SK-N-SH (cell line): Measurements from ENCODE around the gene MARCHF3. TPM values are rescaled to one million over a fixed set of nuclear protein-coding genes. Genes with fewer than 3 reads are reported as not detected.

Experiments
- CTCF ChIA-PET: fragments of 300-600, 350-600 bp; formaldehyde crosslinking; extraction: SDS; loops from one replicate; lab custom pipeline; 2021; lab: Yijun Ruan, JAX
- POLR2A ChIA-PET: fragments of 350-600 bp; sonication (Branson Sonifier 250); formaldehyde crosslinking; extraction: SDS; loops from one replicate; lab custom pipeline; 2020; ENCODE audit warnings: antibody characterized with exemption, inconsistent platforms; lab: Yijun Ruan, JAX
- DNase-seq: peaks from one replicate; pipeline ENCODE4 v3.0.0; 2012
- H2AFZ ChIP-seq: fragments of 200-600 bp; sonication (generic); 2 replicates; pipeline ENCODE4 v1.8.1; 2016; ENCODE audit warnings: antibody characterized with exemption, mild to moderate bottlenecking, low read depth
- H3F3A ChIP-seq: fragments of 200-600 bp; sonication (generic); replicated peaks from 2 replicates; pipeline ENCODE3; 2016; ENCODE audit warnings: antibody characterized with exemption, mild to moderate bottlenecking; ENCODE audit not compliant: insufficient read depth
- H3K27ac ChIP-seq, 2 experiments: fragments of 200-500 bp in 1 of 2; fragments of 200-600 bp in 1 of 2; sonication (Bioruptor generic) in 1 of 2; sonication (generic), shearing (Covaris generic) in 1 of 2; 2 replicates each; pipeline versions ENCODE4 v1.5.1 to v1.6.1; 2014 to 2016; ENCODE audit warnings: low read depth in 2 of 2, inconsistent platforms in 1 of 2, low read length in 1 of 2, mild to moderate bottlenecking in 1 of 2, mixed read lengths in 1 of 2
- H3K27me3 ChIP-seq: fragments of 200-600 bp; sonication (generic), shearing (Covaris generic); 2 replicates; pipeline ENCODE4 v1.6.1; 2016; ENCODE audit warnings: mixed run types; ENCODE audit not compliant: insufficient read depth
- H3K36me3 ChIP-seq, 2 experiments: fragments of 200-500 bp in 1 of 2; fragments of 200-600 bp in 1 of 2; sonication (Bioruptor generic) in 1 of 2; sonication (generic) in 1 of 2; replicated peaks in 1 of 2; 2 replicates each; pipeline versions ENCODE3 to v1.5.1; 2014 to 2016; ENCODE audit warnings: low read length in 1 of 2, mild to moderate bottlenecking in 1 of 2; ENCODE audit not compliant: insufficient read depth in 2 of 2, control insufficient read depth in 1 of 2
- H3K4me1 ChIP-seq, 2 experiments: fragments of 200-500 bp in 1 of 2; fragments of 200-600 bp in 1 of 2; sonication (Bioruptor generic) in 1 of 2; sonication (generic), shearing (Covaris generic) in 1 of 2; 2 replicates each; pipeline versions ENCODE4 v1.5.1 to v1.6.1; 2014 to 2016; ENCODE audit warnings: low read depth in 1 of 2, low read length in 1 of 2, mixed run types in 1 of 2; ENCODE audit not compliant: insufficient read depth in 2 of 2, control insufficient read depth in 1 of 2
- H3K4me2 ChIP-seq: fragments of 200-600 bp; sonication (generic), shearing (Covaris generic); 2 replicates; pipeline ENCODE4 v1.6.1; 2017; ENCODE audit warnings: mixed run types
- H3K4me3 ChIP-seq, 2 experiments: fragments of 200-500 bp in 1 of 2; fragments of 200-600 bp in 1 of 2; sonication (Bioruptor generic) in 1 of 2; sonication (generic), shearing (Covaris generic) in 1 of 2; 2 replicates each; pipeline versions ENCODE4 v1.5.1 to v1.8.1; 2014 to 2016; ENCODE audit warnings: low read depth in 2 of 2, inconsistent platforms in 1 of 2, low read length in 1 of 2, mild to moderate bottlenecking in 1 of 2, mixed read lengths in 1 of 2, moderate library complexity in 1 of 2
- H3K79me2 ChIP-seq: fragments of 200-600 bp; sonication (generic); 2 replicates; pipeline ENCODE4 v1.8.1; 2017; ENCODE audit warnings: mild to moderate bottlenecking; ENCODE audit not compliant: insufficient read depth
- H3K9ac ChIP-seq: fragments of 200-600 bp; sonication (generic); 2 replicates; pipeline ENCODE4 v1.6.1; 2017; ENCODE audit warnings: mixed run types
- H3K9me2 ChIP-seq: fragments of 200-600 bp; sonication (generic); 2 replicates; pipeline ENCODE4 v1.6.1; 2017; ENCODE audit warnings: mixed run types
- H3K9me3 ChIP-seq: fragments of 200-600 bp; sonication (generic); 2 replicates; pipeline ENCODE4 v1.6.1; 2017; ENCODE audit warnings: mixed run types, mild to moderate bottlenecking, moderate library complexity
- H4K20me1 ChIP-seq: fragments of 200-600 bp; sonication (generic); 2 replicates; pipeline ENCODE4 v1.6.1; 2017; ENCODE audit warnings: mild to moderate bottlenecking, mixed run types; ENCODE audit not compliant: insufficient read depth
- ELF1 ChIP-seq: IDR thresholded peaks from 2 replicates; pipeline ENCODE4 v1.4.0; 2012
- EP300 ChIP-seq, 2 experiments: IDR thresholded peaks; 2 replicates each; pipeline versions ENCODE4 v1.4.0 to v1.6.1; 2012; ENCODE audit warnings: borderline replicate concordance in 1 of 2, low read depth in 1 of 2, low read length in 1 of 2
- GATA2 ChIP-seq: sonication (generic); formaldehyde crosslinking; IDR thresholded peaks from 2 replicates; pipeline ENCODE4 v1.5.0; 2020; ENCODE audit warnings: mild to moderate bottlenecking, missing genetic modification reagents
- MAX ChIP-seq: IDR thresholded peaks from 2 replicates; pipeline ENCODE4 v1.4.0; 2012; ENCODE audit warnings: low read depth
- PBX3 ChIP-seq: IDR thresholded peaks from 2 replicates; pipeline ENCODE4; 2012
- POLR2AphosphoS5 ChIP-seq: IDR thresholded peaks from 2 replicates; pipeline ENCODE4 v1.6.1; 2012; ENCODE audit warnings: low read depth, low read length
- RAD21 ChIP-seq: IDR thresholded peaks from 2 replicates; pipeline ENCODE4 v1.6.1; 2012; ENCODE audit warnings: mild to moderate bottlenecking, low read length
- REST ChIP-seq: IDR thresholded peaks from 2 replicates; pipeline ENCODE4 v1.6.1; 2012; ENCODE audit warnings: mild to moderate bottlenecking, low read depth, low read length, moderate library complexity
- USF2 ChIP-seq: fragments of 150-350 bp; IDR thresholded peaks from 2 replicates; pipeline ENCODE4 v1.6.1; 2017; ENCODE audit warnings: antibody characterized with exemption, low read length, low read depth, borderline replicate concordance
- polyA plus RNA-seq, 3 experiments: library from polyadenylated mRNA; depleted of rRNA; stranded (reverse); fragments of >200 nt; gene quantifications; 2 replicates each; pipeline ENCODE4 v1.2.3, GENCODE V29; 2012
- TF ChIP-seq, protein P1 (sequence below): fragments of 150-350 bp; IDR thresholded peaks from 2 replicates; pipeline ENCODE4 v1.6.1; 2016; ENCODE audit warnings: mild to moderate bottlenecking, low read depth, low read length
- TF ChIP-seq, protein P2 (sequence below): IDR thresholded peaks from 2 replicates; pipeline ENCODE4 v1.4.0; 2012; ENCODE audit warnings: low read depth, borderline replicate concordance

Gene MARCHF3
- polyA plus RNA-seq, 1 of the 3 experiments (the other 2 are of a cell fraction): 21.5 TPM

GRCh38 chr5:126899476-126899875 is 130.9 kb downstream of the MARCHF3 start:
- H3K9me2 ChIP-seq: no peaks in the 10 kb centered on the region
- H3K4me3 ChIP-seq: no peak overlapping the region
- H2AFZ ChIP-seq: no peak overlapping the region
- H3K9ac ChIP-seq: no peak overlapping the region
- H3K27me3 ChIP-seq: no peaks in the 10 kb centered on the region
- ChIA-PET POLR2A (no interaction called here), CTCF (no interaction called here)
- no peak for DNase-seq
- H3K79me2 ChIP-seq: no peaks in the 10 kb centered on the region
- no peaks in the 10 kb centered on the region for H3K9me3 ChIP-seq
- no peaks in the 10 kb centered on the region for H3K4me1 ChIP-seq
- H3K27ac ChIP-seq: no peak overlapping the region
- peaks cover 6 to 17% of the 10 kb centered on the region in 2 experiments for H3K36me3 ChIP-seq
- H3F3A ChIP-seq: no peaks in the 10 kb centered on the region
- TF ChIP-seq PBX3 (no peak), ELF1 (no peak), EP300 (IDR thresholded peaks at IDR 0.05; ENCODE audit: borderline replicate concordance in 1 of 2, low read depth in 1 of 2, low read length in 1 of 2) (no peak), MAX (no peak), POLR2AphosphoS5 (no peak), RAD21 (no peak), GATA2 (CRISPR knock-in tag) (no peak), REST (no peak), USF2 (no peak)
- TF ChIP-seq, protein P1, sequence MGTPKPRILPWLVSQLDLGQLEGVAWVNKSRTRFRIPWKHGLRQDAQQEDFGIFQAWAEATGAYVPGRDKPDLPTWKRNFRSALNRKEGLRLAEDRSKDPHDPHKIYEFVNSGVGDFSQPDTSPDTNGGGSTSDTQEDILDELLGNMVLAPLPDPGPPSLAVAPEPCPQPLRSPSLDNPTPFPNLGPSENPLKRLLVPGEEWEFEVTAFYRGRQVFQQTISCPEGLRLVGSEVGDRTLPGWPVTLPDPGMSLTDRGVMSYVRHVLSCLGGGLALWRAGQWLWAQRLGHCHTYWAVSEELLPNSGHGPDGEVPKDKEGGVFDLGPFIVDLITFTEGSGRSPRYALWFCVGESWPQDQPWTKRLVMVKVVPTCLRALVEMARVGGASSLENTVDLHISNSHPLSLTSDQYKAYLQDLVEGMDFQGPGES: no peak
- TF ChIP-seq, protein P2, sequence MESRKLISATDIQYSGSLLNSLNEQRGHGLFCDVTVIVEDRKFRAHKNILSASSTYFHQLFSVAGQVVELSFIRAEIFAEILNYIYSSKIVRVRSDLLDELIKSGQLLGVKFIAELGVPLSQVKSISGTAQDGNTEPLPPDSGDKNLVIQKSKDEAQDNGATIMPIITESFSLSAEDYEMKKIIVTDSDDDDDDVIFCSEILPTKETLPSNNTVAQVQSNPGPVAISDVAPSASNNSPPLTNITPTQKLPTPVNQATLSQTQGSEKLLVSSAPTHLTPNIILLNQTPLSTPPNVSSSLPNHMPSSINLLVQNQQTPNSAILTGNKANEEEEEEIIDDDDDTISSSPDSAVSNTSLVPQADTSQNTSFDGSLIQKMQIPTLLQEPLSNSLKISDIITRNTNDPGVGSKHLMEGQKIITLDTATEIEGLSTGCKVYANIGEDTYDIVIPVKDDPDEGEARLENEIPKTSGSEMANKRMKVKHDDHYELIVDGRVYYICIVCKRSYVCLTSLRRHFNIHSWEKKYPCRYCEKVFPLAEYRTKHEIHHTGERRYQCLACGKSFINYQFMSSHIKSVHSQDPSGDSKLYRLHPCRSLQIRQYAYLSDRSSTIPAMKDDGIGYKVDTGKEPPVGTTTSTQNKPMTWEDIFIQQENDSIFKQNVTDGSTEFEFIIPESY: no peak
- no peaks in the 10 kb centered on the region for H4K20me1 ChIP-seq
- no peak overlapping the region for H3K4me2 ChIP-seq
